Keratinocyte (primary cell): ENCODE measurements around the gene PARD6G. TPM values are rescaled to one million over a fixed set of nuclear protein-coding genes. Genes with fewer than 3 reads are reported as not detected.
A peak's percentile ranks its signal among the peaks of the same experiment; 100 is the strongest.

ENCODE experiments used
- DNase-seq: peaks from one replicate; pipeline ENCODE4 v3.0.0-alpha.2; 2011; ENCODE audit warnings: low read depth, missing footprints, low spot score
- FAIRE-seq: peaks from 2 replicates; lab custom pipeline; 2011; peaks lifted over from hg19 to GRCh38; lab: Jason Lieb, UNC
- H2AFZ ChIP-seq: 2 replicates; pipeline ENCODE4 v1.6.0; 2012; ENCODE audit warnings: low read length, control low read depth, inconsistent platforms; ENCODE audit not compliant: control insufficient read depth
- H3K27ac ChIP-seq: 2 replicates; pipeline ENCODE4 v1.5.1; 2011; ENCODE audit warnings: low read length; ENCODE audit not compliant: control insufficient read depth, insufficient read depth
- H3K27me3 ChIP-seq: 3 replicates; pipeline ENCODE4 v1.6.0; 2011; ENCODE audit warnings: low read length; ENCODE audit not compliant: control insufficient read depth, insufficient read depth; ENCODE audit errors: extremely low read depth
- H3K36me3 ChIP-seq, 2 experiments: 2 replicates in 1 of 2; 3 replicates in 1 of 2; pipeline ENCODE4 v1.5.1; 2011; ENCODE audit warnings: low read length in 2 of 2, mild to moderate bottlenecking in 1 of 2; ENCODE audit not compliant: control insufficient read depth in 2 of 2, insufficient read depth in 2 of 2; ENCODE audit errors: extremely low read depth in 1 of 2
- H3K4me1 ChIP-seq: 3 replicates; pipeline ENCODE4 v1.5.1; 2011; ENCODE audit warnings: low read length; ENCODE audit not compliant: control insufficient read depth, insufficient read depth; ENCODE audit errors: extremely low read depth
- H3K4me2 ChIP-seq: 3 replicates; pipeline ENCODE4 v1.6.0; 2011; ENCODE audit warnings: low read depth, low read length; ENCODE audit not compliant: control insufficient read depth, insufficient read depth; ENCODE audit errors: extremely low read depth
- H3K4me3 ChIP-seq, 3 experiments: fragments of 200-600 bp in 1 of 3; sonication (generic) in 1 of 3; 2 replicates in 2 of 3; 3 replicates in 1 of 3; pipeline ENCODE4 v1.5.1; 2011 to 2016; ENCODE audit warnings: low read length in 3 of 3, mild to moderate bottlenecking in 3 of 3, control low read depth in 2 of 3, inconsistent platforms in 1 of 3, low read depth in 1 of 3, mixed read lengths in 1 of 3, mixed run types in 1 of 3, moderate library complexity in 1 of 3; ENCODE audit not compliant: control insufficient read depth in 2 of 3, insufficient read depth in 2 of 3; ENCODE audit errors: extremely low read depth in 1 of 3
- H3K79me2 ChIP-seq: 2 replicates; pipeline ENCODE4 v1.6.0; 2012; ENCODE audit warnings: low read length; ENCODE audit not compliant: control insufficient read depth, insufficient read depth
- H3K9ac ChIP-seq: 3 replicates; pipeline ENCODE4 v1.6.0; 2011; ENCODE audit warnings: low read length; ENCODE audit not compliant: control insufficient read depth, insufficient read depth; ENCODE audit errors: extremely low read depth
- H3K9me1 ChIP-seq: 3 replicates; pipeline ENCODE4 v1.6.0; 2011; ENCODE audit warnings: low read length; ENCODE audit not compliant: control insufficient read depth, insufficient read depth; ENCODE audit errors: extremely low read depth
- H3K9me3 ChIP-seq: 2 replicates; pipeline ENCODE4 v1.5.1; 2012; ENCODE audit warnings: low read depth, low read length; ENCODE audit not compliant: control insufficient read depth
- H4K20me1 ChIP-seq: 3 replicates; pipeline ENCODE4 v1.6.0; 2011; ENCODE audit warnings: low read length; ENCODE audit not compliant: control insufficient read depth, insufficient read depth; ENCODE audit errors: extremely low read depth
- CTCF ChIP-seq, 3 experiments: IDR thresholded peaks in 1 of 3; conservative IDR thresholded peaks in 1 of 3; optimal IDR thresholded peaks in 1 of 3; 2 replicates in 2 of 3; 3 replicates in 1 of 3; pipeline versions ENCODE3 to v1.5.1; 2011; ENCODE audit warnings: low read length in 3 of 3, mild to moderate bottlenecking in 3 of 3, moderate library complexity in 2 of 3, control low read depth in 1 of 3, inconsistent platforms in 1 of 3; ENCODE audit not compliant: insufficient read depth in 2 of 3; ENCODE audit errors: extremely low read depth in 1 of 3
- EZH2 ChIP-seq: IDR thresholded peaks from one replicate; pipeline ENCODE4 v1.6.1; 2012; ENCODE audit warnings: inconsistent platforms, mild to moderate bottlenecking, low read length, moderate library complexity
- dilution Hi-C: fragments of 300-500 bp; cut with MboI; formaldehyde crosslinking; loops from one replicate; pipeline ENCODE4 v1.7.0; 2020; ENCODE audit warnings: low sequenced_read_pairs; ENCODE audit not compliant: extremely low pct_ligation_motif_present
- polyA plus RNA-seq, 5 experiments: library from polyadenylated mRNA; depleted of rRNA in 3 of 5; stranded (reverse) in 3 of 5; stranded (forward) in 1 of 5; unstranded in 1 of 5; fragments of >200 nt; gene quantifications; 1 replicate in 1 of 5; 2 replicates in 3 of 5; 3 replicates in 1 of 5; pipeline versions ENCODE4 v1.2.1 to v1.2.3, GENCODE V29; 2011 to 2012; ENCODE audit warnings: missing spikeins in 2 of 5, low read depth in 1 of 5, low replicate concordance in 1 of 5

Gene PARD6G
- polyA plus RNA-seq, 1 donor (not counting 4 experiments of a cell fraction or from before 2014, with no cell fraction given): 21.3 TPM

- TF ChIP-seq EZH2 (no peak), CTCF (optimal IDR thresholded peaks at IDR 0.05 in 1 of 3, IDR thresholded peaks at IDR 0.05 in 1 of 3, conservative IDR thresholded peaks at IDR 0.05 in 1 of 3; ENCODE audit: extremely low read depth in 1 of 3, insufficient read depth in 2 of 3, low read length in 3 of 3) (no peak)
- dilution Hi-C loops: no loop called here
- peak; percentile 61 for FAIRE-seq
Measured at GRCh38 chr18:80145196-80145804, 102.0 kb downstream of the PARD6G start.

GRCh38 chr18:80143881-80144280 is 103.4 kb downstream of the PARD6G start:
- H2AFZ ChIP-seq: no peak overlapping the region
- no peaks in the 10 kb centered on the region for H3K79me2 ChIP-seq
- FAIRE-seq (no peak), DNase-seq (no peak)
- H3K9me1 ChIP-seq: no peaks in the 10 kb centered on the region
- H3K4me1 ChIP-seq: peaks cover 9% of the 10 kb centered on the region
- no peak overlapping the region for H3K9ac ChIP-seq
- H4K20me1 ChIP-seq: no peaks in the 10 kb centered on the region
- no peaks in the 10 kb centered on the region for H3K27me3 ChIP-seq
- no peaks in the 10 kb centered on the region for H3K9me3 ChIP-seq
- no peak overlapping the region for H3K4me3 ChIP-seq
- H3K4me2 ChIP-seq: no peak overlapping the region
- dilution Hi-C loops: no loop called here
- H3K36me3 ChIP-seq: peaks cover 2 to 12% of the 10 kb centered on the region in 2 experiments
- no peak overlapping the region for H3K27ac ChIP-seq
- TF ChIP-seq CTCF (optimal IDR thresholded peaks at IDR 0.05 in 1 of 3, IDR thresholded peaks at IDR 0.05 in 1 of 3, conservative IDR thresholded peaks at IDR 0.05 in 1 of 3; ENCODE audit: extremely low read depth in 1 of 3, insufficient read depth in 2 of 3, low read length in 3 of 3) (no peak), EZH2 (no peak)

More at GRCh38 chr18:80145196-80145804, 102.0 kb downstream of the PARD6G start:
- Histone ChIP-seq H2AFZ (no peak overlapping the region), H3K4me3 (no peak overlapping the region), H3K9me3 (no peaks in the 10 kb centered on the region), H3K27me3 (no peaks in the 10 kb centered on the region), H3K27ac (no peak overlapping the region), H4K20me1 (no peaks in the 10 kb centered on the region), H3K4me1 (peaks cover 13% of the 10 kb centered on the region), H3K9ac (no peak overlapping the region), H3K36me3 (peaks cover 0 to 17% of the 10 kb centered on the region in 2 experiments), H3K4me2 (no peak overlapping the region), H3K79me2 (no peaks in the 10 kb centered on the region), H3K9me1 (no peaks in the 10 kb centered on the region)
- DNase-seq: no peak
